ENCODE data around the gene TERB1. TPM values are rescaled to one million over a fixed set of nuclear protein-coding genes. Genes with fewer than 3 reads are reported as not detected.

Gene TERB1
- polyA plus RNA-seq, 1 donor from 2014 or later = 0.38 TPM

- no peaks in the 10 kb centered on the region for H4K20me1 ChIP-seq (ENCODE audit: insufficient read depth)
- no peaks in the 10 kb centered on the region for H3K79me2 ChIP-seq (replicated peaks; ENCODE audit: insufficient read depth, low read length)
- no peak overlapping the region for H3K4me3 ChIP-seq (ENCODE audit: low read length)
- no peaks in the 10 kb centered on the region for H3K36me3 ChIP-seq (ENCODE audit: insufficient read depth, low read length)
- H3K4me2 ChIP-seq (ENCODE audit: low read length) = no peak overlapping the region
- H3K27me3 ChIP-seq (ENCODE audit: insufficient read depth, low read depth, low read length) = no peaks in the 10 kb centered on the region
- H3K9ac ChIP-seq (ENCODE audit: low read length) = no peak overlapping the region
- no peak overlapping the region for H3K27ac ChIP-seq (ENCODE audit: low read length)
- no peak overlapping the region for H2AFZ ChIP-seq (ENCODE audit: low read depth, low read length)
- no peak for TF ChIP-seq POLR2AphosphoS5 (IDR thresholded peaks at IDR 0.05)
- TF ChIP-seq EZH2 (IDR thresholded peaks at IDR 0.05; ENCODE audit: borderline replicate concordance, insufficient read depth, low read length, poor library complexity, severe bottlenecking) = no peak
- no peak for TF ChIP-seq RAD21 (conservative IDR thresholded peaks at IDR 0.05)
- no peak for TF ChIP-seq TAF1 (IDR thresholded peaks at IDR 0.05; ENCODE audit: low read depth)
- TF ChIP-seq MXI1 (conservative IDR thresholded peaks at IDR 0.05; ENCODE audit: poor library complexity, severe bottlenecking) = no peak
- no peak for TF ChIP-seq EP300 (conservative IDR thresholded peaks at IDR 0.05; ENCODE audit: poor library complexity, severe bottlenecking)
- TF ChIP-seq SMC3 (conservative IDR thresholded peaks at IDR 0.05; ENCODE audit: poor library complexity) = no peak
- no peaks in the 10 kb centered on the region for H3F3A ChIP-seq (ENCODE audit: insufficient read depth, low read length, poor library complexity, severe bottlenecking)
- no peaks in the 10 kb centered on the region for H3K9me3 ChIP-seq (ENCODE audit: low read length)
- no peaks in the 10 kb centered on the region for H3K9me2 ChIP-seq (ENCODE audit: insufficient read depth, low read length)
These were observed 95.4 kb downstream of the TERB1 start for GRCh38 chr16:66705790-66706505.

Other genes starting within 250 kb of the TERB1 start
- gene CKLF, start 249.0 kb downstream of the TERB1 start, polyA plus RNA-seq = 15.2 and 40.8 TPM in 2 replicates
- gene CMTM1, start 235.1 kb downstream of the TERB1 start, polyA plus RNA-seq = 1.3 and 1.6 TPM in 2 replicates
- 0.25 TPM in 1 of 2 replicates, not detected in the other for gene CMTM2, start 222.1 kb downstream of the TERB1 start, polyA plus RNA-seq
- gene CMTM3, start 196.9 kb downstream of the TERB1 start, polyA plus RNA-seq = 7.7 and 8.2 TPM in 2 replicates
- 26.1 and 27.2 TPM in 2 replicates for gene CMTM4, start 104.8 kb downstream of the TERB1 start, polyA plus RNA-seq
- gene DYNC1LI2, start 50.0 kb downstream of the TERB1 start, polyA plus RNA-seq = 237 and 249 TPM in 2 replicates
- 209 and 227 TPM in 2 replicates for gene NAE1, start 29.4 kb upstream of the TERB1 start, polyA plus RNA-seq
- gene CA7, start 42.8 kb upstream of the TERB1 start, polyA plus RNA-seq = not detected in 2 replicates
- gene PDP2, start 78.9 kb upstream of the TERB1 start, polyA plus RNA-seq = 3.0 and 4.2 TPM in 2 replicates
- not detected in 2 replicates for gene CDH16, start 117.3 kb upstream of the TERB1 start, polyA plus RNA-seq
- 1.0 TPM in 2 replicates for gene RRAD, start 124.0 kb upstream of the TERB1 start, polyA plus RNA-seq
- 323 and 339 TPM in 2 replicates for gene CIAO2B, start 132.8 kb upstream of the TERB1 start, polyA plus RNA-seq
- 22.9 and 31.4 TPM in 2 replicates for gene CES2, start 133.9 kb upstream of the TERB1 start, polyA plus RNA-seq
- gene CES3, start 159.7 kb upstream of the TERB1 start, polyA plus RNA-seq = 1.8 and 3.7 TPM in 2 replicates
- gene CES4A, start 187.0 kb upstream of the TERB1 start, polyA plus RNA-seq = 47.0 and 51.2 TPM in 2 replicates
- gene CBFB, start 227.6 kb upstream of the TERB1 start, polyA plus RNA-seq = 31.1 and 32.6 TPM in 2 replicates